Measurements from ENCODE around the gene LYPD5.
"Not testable (repeated sequence)": the region's sequence is repeated elsewhere in the genome, so short reads cannot be mapped to it uniquely, and the experiment has no call there.

The LYPD5 gene

DNA sequence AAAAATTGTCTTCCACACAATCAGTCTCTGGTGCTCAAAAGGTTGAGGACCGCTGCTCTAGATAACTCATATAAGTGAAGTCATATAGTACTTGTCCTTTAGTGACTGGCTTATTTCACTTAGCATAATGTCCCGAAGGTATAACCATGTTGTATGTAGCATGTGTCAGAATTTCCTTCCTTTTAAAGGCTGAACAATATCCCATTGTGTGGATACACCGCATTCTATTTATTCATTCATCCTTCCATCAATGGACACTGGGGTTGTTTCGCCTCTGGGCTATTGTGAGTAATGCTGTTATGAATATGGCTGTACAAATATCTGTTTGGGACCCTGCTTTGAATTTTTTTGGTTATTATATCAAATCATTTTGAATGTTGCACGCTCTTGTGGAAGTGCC is 4.6 kb upstream of the LYPD5 start:
- in situ Hi-C loops (cut with HindIII; ENCODE audit: low sequenced_read_pairs): no loop called here

DNA sequence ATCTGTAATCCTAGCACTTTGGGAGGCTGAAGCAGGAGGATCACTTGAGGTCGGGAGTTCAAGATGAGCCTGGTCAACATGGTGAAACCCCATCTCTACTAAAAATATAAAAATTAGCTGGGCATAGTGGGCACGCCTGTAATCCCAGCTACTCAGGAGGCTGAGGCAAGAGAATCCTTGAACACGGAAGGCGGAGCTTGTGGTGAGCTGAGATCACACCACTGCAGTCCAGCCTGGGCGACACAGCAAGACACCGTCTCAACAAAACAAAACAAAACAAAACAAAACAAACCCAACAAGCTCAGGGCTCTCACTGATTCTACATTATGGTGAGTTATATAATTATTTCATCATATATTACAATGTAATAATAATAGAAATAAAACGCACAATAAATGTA is 4.2 kb upstream of the LYPD5 start:
- in situ Hi-C loops (cut with HindIII; ENCODE audit: low sequenced_read_pairs): not testable (repeated sequence)

DNA sequence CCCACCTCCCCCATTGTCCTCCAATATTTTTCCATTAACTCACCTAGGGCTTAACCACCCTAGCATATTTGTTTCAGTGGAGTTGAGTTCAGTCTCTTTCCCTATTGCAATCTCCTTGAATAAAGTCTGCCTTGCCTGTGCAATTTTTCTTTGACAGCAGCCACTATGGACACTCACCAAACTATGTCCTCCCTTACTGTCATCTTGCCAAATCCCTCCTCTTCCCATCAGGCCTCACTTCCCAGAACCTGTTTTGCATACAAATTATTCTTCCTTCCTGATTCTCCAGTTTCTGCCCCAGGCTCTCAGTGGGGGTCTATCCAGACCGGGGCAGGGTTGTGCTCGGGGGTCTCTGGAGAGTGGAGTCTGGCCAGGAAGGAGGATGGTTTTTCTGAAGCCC is 2.2 kb upstream of the LYPD5 start:
- in situ Hi-C loops (cut with HindIII; ENCODE audit: low sequenced_read_pairs): no loop called here

DNA sequence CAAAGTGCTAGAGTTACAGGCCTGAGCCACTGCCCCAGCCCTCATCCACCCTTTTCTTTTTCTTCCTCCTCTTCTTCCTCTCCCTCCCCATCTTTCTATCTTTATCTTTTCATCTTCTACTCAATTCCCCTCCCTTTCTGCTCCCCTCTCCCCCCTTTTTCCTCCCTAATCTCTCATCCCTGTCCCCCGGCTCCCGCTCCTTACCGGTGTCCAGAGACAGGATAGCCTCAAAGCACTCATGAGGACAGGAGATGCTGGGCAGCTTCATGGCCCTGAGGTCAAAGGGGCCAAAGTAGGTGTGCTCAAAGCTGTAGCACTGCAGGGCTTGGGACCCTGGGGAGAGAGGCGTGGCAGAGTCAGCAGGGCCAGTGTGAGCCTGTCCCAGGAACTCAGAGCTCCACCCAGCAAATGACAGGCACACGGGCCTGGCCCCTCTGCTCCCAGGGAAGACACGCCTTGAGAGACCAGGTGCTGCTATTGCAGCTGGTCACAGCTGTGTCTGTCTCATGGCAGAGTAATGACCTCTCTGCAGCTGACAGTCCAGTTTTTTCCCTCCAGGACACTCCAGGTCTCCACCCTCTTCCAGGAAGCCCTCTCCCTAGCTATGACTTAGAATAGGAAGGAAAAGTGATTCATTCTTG is 2.6 kb downstream of the LYPD5 start:
- in situ Hi-C loops (cut with HindIII; ENCODE audit: low sequenced_read_pairs): no loop called here

DNA sequence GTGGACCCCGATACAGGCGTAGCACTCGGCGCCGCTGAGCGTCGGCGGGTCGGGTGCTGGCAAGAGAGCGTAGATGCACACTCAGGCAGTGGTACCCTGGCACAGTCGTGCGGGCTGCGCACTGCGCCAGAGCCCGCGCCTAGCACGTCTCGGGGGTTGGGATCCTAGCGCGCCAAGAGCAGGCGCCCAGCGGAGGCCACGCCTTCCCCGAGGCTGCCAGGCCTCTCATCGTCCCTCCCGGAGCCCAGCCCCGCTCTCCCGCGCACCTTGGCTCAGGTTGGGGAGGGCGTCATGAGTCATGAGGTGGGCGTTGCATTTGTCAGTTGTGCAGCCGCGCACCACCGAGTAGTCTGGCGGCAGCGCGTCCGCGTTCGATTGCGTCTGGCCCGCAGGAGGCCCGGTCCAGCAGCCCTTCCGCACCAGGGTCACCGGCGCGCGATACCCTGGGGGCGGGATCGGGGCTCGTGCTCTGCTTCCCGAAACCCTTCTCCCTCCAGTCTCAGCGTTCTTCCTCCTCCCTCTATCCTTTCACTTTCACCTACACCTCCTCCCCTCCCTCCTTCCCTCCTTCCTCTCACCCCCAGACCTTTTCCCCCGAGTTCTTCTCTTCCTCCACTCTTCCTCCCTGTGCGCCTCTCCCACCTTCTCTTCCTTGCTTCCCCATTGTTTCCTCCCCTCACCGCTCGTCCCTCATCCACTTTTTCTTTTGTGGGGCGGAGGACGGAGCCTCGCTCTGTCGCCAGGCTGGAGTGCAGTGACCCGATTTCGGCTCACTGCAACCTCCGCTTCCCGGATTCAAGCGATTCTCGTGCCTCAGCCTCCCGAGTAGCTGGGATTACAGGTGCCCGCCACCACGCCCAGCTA is 3.5 kb downstream of the LYPD5 start:
- in situ Hi-C loops (cut with HindIII; ENCODE audit: low sequenced_read_pairs): no loop called here

DNA sequence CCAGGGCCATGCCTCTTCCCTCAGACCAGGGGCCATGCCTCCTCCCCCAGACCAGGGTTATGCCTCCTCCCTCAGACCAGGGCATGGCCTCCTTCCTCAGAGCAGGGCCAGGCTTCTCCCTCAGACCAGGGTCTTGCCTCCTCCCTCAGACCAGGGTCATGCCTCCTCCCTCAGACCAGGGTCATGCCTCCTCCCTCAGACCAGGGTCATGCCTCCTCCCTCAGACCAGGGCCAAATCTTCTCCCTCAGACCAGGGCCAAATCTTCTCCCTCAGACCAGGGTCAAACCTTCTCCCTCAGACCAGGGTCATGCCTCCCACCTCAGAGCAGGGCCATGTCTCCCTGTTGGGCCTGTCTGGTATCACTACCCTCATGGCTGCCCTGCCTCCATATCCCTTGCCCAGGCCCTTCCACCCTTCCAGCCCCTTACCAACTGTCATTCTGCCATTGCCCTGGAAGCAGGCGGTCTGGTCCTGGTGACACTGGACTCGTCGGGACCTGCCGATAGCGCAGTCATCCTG is 4.2 kb downstream of the LYPD5 start:
- in situ Hi-C loops (cut with HindIII; ENCODE audit: low sequenced_read_pairs): no loop called here

DNA sequence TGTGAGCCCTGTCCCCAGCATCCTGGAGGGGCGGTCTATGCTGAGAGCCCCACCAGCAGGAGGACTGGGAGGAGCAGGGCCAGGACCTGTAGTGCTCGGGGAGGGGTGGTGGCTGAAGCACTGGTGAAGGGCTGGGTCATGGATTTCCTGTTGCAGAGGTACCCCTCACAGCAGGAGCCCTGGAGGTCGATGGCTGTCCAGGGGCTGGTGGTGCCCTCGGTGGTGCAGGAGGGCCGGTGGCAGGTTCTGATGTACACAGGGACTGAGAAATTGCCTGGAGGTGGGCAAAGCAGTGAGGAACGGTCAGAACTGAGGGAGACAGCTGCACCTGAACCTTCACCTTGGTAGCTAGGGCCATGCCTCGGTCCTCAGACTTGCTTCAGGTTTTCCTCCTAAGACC is 4.7 kb downstream of the LYPD5 start:
- in situ Hi-C loops (cut with HindIII; ENCODE audit: low sequenced_read_pairs): no loop called here

DNA sequence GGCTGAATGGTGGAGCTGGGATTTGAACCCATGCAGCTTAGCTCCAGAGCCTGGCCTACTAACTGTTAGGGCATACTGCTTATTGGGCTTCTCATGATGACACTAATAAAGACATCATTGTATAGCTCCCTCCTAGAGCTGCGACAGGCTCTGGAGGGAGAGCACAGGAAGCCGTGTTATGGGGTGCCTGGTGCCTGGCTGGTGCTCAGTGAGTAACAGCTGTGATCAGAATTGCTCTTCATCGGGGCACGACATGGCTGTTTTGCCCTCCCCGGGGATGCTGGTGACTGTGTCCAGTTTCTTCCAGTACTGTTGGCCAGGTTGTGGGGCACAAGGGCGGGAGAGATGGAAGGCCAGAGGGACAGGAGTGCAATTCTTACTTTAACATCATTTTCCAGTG is 5.1 kb downstream of the LYPD5 start:
- in situ Hi-C loops (cut with HindIII; ENCODE audit: low sequenced_read_pairs): no loop called here

DNA sequence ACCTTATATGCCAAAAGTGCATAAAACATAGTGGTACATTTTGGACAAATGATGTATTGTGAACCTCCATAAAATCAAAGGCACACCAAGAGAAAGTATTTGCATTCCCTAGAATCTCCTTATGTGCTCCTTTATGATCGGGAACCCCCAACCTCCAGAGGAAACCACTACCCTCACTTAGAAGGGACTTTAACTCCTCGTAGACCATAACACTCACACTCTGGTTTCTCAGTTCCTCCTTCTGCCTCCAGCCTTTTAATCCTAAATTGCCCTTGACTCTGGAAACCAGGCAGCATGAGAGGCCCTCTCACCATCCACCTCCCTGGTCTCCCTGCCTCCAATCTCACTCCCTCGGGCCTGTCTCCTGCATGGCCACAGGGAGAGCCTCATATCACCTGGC is 11.7 kb downstream of the LYPD5 start:
- in situ Hi-C loops (cut with HindIII; ENCODE audit: low sequenced_read_pairs): no loop called here

DNA sequence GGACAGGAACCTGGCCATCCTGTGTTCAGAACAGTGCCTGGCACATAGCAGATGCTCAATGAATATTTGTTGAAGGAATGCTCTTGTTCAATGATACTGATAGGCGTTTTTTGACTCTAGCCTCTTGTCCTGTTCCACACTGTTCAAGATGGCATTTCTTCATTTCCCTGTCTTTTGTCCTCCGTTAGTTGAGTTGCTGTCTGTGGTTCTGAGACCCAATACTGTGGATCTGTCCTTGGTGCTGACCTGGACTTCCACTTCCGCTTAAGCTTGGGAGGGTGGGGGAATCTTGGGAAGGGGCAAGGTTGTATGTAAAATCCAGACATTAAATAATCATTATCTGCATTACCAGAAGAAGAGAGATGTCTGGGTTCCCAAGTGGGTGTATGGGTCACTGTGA is 13.2 kb downstream of the LYPD5 start:
- in situ Hi-C loops (cut with HindIII; ENCODE audit: low sequenced_read_pairs): no loop called here

DNA sequence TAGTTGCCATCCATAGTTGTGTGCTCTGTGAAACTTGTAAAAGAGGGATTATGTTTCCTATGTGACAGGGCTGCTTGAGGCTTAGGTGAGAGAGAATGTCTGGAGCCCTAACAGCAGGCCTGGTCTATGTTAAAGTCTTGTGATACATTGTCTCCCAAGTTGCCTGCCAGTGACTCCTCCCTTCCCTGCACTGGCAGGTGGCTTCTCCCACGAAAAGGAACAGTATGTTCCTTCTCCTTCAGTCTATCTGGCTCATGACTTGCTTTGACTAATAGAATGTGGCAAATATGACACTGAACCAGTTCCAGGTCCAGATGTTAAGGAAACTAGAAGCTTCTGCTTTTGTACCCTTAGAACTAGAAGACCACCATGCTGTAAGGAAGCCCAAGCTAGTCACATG is 15.6 kb downstream of the LYPD5 start:
- in situ Hi-C loops (cut with HindIII; ENCODE audit: low sequenced_read_pairs): no loop called here

DNA sequence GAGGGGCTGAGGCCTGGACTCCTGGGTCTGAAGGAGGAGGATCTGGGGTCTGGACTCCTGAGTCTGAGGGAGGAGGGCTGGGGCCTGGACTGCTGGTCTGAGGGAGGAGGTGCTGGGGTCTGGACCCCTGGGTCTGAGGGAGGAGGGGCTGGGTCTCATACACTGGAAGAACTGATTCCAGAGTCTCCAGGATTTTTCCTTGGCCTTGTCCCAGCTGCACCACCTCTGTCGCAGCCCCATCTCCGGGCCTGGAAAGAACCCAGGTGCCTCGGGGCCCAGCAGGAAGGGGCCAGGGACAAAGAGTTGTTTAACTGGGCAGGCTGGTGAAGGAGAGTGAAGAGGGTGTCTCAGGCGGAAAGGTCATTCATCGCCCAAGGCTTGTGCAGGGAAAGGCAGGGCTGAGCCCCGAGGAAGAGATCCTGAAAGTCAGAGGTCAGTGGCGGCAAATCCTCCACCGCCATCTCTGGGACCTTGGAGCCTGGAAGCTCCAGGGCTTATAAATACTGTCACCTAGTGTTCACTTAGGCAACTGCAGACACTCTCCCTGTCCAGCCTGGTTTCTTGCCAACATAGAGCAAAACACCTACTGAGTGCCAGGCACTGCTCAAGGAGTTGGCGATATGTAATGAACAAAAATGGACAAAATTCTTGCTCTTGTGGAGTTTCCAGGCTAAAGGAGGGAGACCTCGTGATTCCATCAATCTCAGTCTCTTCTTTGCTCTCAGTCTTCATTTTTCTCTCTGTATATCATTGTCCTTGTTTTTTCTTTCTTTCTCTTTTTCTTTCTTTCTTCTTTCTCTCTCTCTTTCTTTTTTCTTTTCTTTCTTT is 17.1 kb downstream of the LYPD5 start:
- in situ Hi-C loops (cut with HindIII; ENCODE audit: low sequenced_read_pairs): no loop called here

DNA sequence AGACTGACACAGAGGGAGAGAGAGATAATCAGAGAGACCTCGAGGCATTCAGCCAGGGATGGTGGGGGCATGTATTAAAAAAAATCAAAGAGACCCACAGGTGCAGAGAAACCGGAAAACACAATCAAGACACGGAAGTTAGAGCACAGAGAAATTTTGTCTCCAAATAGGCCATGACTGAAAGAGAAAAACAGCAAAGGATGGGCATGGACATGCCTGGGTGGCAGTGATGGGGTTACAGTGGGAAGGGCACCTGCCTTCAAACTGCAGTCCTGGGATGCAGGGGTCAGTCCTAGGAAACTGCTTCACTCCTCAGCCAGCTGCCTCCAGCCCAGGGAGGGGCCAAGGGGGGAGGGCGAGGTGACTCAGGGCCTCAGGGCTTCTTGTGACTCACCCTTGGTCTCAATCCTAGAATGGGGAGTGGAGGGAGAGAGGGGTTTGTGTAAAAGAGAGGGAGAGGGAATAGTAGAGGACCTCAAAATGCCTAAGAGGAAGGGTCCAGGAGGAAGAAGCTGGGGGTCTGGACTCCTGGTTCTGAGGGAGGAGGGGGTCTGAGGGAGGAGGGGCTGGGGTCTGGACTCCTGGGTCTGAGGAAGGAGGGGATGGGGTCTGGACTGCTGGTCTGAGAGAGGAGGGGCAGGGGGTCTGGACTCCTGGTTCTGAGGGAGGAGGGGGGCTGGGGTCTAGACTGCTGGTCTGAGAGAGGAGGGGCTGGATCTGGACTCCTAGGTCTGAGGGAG is 17.8 kb downstream of the LYPD5 start:
- in situ Hi-C loops (cut with HindIII; ENCODE audit: low sequenced_read_pairs): no loop called here

DNA sequence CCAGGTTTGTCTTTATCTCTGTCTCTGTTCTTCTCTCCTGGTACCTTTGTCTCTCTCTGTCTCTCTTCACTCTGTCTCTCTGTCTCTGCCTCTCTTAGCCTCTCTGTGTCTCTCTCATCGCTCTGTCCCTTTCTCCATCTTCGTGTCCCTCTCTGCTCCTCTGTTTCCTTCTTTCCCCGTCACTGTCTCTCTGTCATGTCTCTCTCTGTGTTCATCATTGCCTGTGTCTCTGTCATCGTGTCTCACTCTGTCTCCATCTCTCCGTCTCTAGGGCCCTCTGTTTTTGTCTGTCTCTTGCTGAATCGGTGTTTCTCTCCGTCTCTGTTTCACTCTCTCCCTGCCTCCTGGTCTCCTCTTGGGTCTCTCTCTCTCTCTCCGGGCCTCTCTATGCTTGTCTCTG is 18.6 kb downstream of the LYPD5 start:
- in situ Hi-C loops (cut with HindIII; ENCODE audit: low sequenced_read_pairs): no loop called here

DNA sequence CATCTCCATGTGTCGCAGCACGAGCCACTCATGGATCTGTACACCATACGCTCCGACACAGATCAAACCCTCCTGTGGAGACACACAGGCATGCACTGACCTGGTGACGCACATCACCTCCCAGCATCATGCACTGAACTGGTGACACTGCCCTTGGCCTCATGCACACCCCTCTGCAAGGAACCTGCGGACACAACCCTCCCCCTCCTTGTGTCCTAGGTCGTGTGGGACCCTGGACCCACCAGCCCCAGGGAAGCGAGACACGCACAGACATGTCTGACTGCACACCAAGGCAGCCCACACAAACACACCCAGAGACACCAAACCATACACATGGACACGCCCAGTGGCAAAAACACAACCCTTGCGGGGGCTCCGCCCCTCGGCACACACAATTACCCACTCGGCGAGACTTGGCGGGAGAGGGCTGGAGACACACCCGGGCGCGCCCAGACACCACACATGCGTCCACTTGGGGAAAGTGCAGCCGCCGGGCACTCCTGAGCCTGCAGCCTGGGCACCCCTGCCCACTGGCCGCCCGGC is 19.5 kb downstream of the LYPD5 start:
- in situ Hi-C loops (cut with HindIII; ENCODE audit: low sequenced_read_pairs): no loop called here

DNA sequence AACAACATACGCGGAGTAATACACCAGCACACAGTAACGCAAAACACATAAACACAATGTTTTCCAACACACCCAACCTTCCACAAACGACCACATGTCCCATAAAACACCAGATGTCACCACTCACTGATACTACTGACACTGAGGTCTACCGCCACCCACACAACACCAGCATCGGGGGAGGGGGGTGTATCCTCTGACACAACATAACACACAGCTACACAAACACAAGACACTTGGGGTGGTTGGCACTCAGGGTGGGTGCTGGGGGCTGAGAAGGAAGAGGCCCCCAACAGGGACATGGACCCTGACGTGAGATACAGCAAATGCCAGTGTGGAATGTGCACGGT is 20.0 kb downstream of the LYPD5 start:
- in situ Hi-C loops (cut with HindIII; ENCODE audit: low sequenced_read_pairs): no loop called here

DNA sequence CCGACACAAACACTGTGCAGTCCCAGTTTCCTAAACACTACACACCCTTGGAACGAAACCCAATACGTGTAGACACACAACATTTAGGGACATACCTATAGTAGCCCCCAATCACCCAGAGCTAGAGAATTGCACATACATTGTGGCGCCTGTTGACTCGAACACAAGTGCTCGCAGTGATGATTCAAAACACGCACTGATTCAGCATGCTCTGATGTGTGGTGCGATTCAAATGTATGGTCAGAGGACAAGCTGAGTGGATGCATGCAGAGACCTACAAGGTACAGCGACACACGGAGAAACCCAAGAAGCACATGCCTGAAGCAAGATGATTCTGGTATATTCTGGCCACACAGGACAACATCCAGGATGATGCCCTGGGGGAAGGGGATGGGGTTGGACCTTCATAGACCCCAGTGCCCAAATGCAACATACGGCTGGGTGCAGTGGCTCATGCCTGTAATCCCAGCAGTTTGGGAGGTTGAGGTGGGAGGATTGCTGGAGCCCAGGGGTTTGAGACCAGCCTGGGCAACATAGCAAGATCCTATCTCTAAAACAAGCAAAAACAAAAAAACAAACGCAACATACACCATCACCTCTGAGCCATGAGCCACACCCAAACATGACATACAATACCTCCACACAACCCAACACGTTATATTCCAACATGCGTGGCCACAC is 20.5 kb downstream of the LYPD5 start:
- in situ Hi-C loops (cut with HindIII; ENCODE audit: low sequenced_read_pairs): no loop called here

DNA sequence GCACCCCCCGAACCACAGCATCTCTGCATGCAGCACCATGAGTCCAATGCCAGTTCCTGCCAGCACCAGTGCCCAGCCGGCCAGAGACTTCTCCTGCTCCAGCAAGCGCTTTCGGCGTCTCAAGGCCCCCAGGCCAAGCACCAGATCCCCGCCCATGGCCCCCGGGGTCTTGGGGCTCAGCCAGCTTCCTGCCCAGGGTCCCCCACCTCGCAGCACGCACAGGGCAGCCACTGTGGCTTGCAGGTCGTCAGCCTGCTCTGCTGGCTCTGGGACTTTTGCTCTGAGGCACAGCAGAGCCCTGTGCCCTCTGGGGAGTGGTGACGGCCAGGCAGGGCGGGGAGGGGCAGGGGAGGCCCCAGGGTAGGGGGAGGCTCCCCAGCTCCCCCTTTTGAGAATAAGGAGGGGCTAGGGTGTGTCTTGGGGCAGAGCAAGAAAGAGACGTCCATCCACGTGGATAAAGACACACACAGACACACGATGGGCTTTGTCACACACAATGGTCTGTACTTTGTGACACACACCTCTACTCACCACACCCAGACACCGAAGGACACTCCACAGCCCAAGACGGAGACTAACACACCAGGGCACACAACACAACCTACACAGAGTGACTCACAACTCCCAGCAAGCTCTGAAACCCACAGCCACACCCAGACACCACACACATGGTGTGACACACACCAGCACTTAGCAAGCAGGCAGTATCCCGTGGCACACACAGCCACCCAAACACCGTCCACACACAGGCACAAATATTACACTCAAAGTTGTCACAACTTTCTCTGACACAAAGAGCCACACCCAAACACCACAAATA is 21.3 kb downstream of the LYPD5 start, which contains the start of gene KCNN4:
TSS of gene KCNN4 (minus strand) at position 268 of the 820 bp plus-strand sequence. CDS start at position 156, 112 bp downstream.
- in situ Hi-C loops (cut with HindIII; ENCODE audit: low sequenced_read_pairs): no loop called here

DNA sequence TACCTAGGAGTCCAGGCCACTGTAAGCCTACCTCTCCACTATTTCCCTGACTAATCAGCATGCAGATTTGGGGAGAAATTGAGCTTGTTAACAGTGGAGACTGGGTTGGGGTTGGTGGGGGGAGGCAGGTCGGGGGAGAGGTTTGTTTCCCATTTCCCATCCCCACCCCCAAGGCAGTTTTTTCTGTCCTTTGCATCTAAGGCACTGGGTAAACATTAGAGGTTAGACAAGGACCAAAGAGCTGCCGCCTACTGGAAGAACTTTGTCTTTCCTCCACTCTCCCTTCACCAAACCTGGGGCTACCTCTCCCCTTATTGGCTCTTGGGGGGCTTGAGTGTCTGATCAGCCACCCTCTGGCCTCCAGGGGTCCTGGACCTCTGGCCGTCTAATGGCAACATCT is 22.4 kb downstream of the LYPD5 start:
- in situ Hi-C loops (cut with HindIII; ENCODE audit: low sequenced_read_pairs): no loop called here
